ENCODE data around the gene ZBED1.

- TF ChIP-seq POLR2A (IDR thresholded peaks at IDR 0.05; ENCODE audit: extremely low read depth, insufficient read length) (no peak), CTCF (IDR thresholded peaks at IDR 0.05; ENCODE audit: low read depth, low read length) (no peak)
Observed at GRCh38 chrX:2502120-2502667, 1.4 kb upstream of the ZBED1 start.

All from NB4 (cell line).